GM18867 (cell line): ENCODE data around the gene NFATC3.

Experiments
- ATAC-seq: cut with Tn5 transposase; IDR thresholded peaks from one replicate; pipeline ENCODE4 v1.9.1; 2021; ENCODE audit warnings: mild to moderate bottlenecking, moderate library complexity; ENCODE audit not compliant: unreplicated experiment

NFATC3 gene

GRCh38 chr16:68085259-68086071 lies at the start of gene NFATC3:
Gene NFATC3 (plus strand): TSS chr16:68085370. CDS start chr16:68085682, 312 bp downstream.
- ATAC-seq = peak; percentile 60

- ATAC-seq = no peak
Measured at GRCh38 chr16:68037841-68038597, 47.2 kb upstream of the NFATC3 start.

GRCh38 chr16:68040506-68041288 lies 44.5 kb upstream of the NFATC3 start:
- peak; percentile 81 for ATAC-seq

- ATAC-seq = no peak
Measured at GRCh38 chr16:68041783-68042182, 43.4 kb upstream of the NFATC3 start.

- no peak for ATAC-seq
Measured at GRCh38 chr16:68046106-68046505, 39.1 kb upstream of the NFATC3 start.

- ATAC-seq = no peak
Measured at GRCh38 chr16:68047987-68048386, 37.2 kb upstream of the NFATC3 start.

GRCh38 chr16:68049449-68049848 lies 35.7 kb upstream of the NFATC3 start:
- no peak for ATAC-seq

GRCh38 chr16:68055395-68055794 lies 29.8 kb upstream of the NFATC3 start:
- no peak for ATAC-seq

- no peak for ATAC-seq
Measured at GRCh38 chr16:68059804-68060203, 25.4 kb upstream of the NFATC3 start.

GRCh38 chr16:68061396-68061795 lies 23.8 kb upstream of the NFATC3 start:
- ATAC-seq = no peak

- ATAC-seq = no peak
Measured at GRCh38 chr16:68062910-68063393, 22.2 kb upstream of the NFATC3 start.

GRCh38 chr16:68064791-68065365 lies 20.3 kb upstream of the NFATC3 start:
- ATAC-seq = no peak

- ATAC-seq = no peak
Measured at GRCh38 chr16:68065716-68066305, 19.4 kb upstream of the NFATC3 start.

GRCh38 chr16:68066763-68067162 lies 18.4 kb upstream of the NFATC3 start:
- ATAC-seq = no peak

GRCh38 chr16:68068926-68069325 lies 16.2 kb upstream of the NFATC3 start:
- no peak for ATAC-seq

- ATAC-seq = no peak
Measured at GRCh38 chr16:68069511-68070248, 15.5 kb upstream of the NFATC3 start.

GRCh38 chr16:68070249-68070730 lies 14.9 kb upstream of the NFATC3 start:
- no peak for ATAC-seq

GRCh38 chr16:68070806-68071517 lies 14.2 kb upstream of the NFATC3 start:
- ATAC-seq = no peak

GRCh38 chr16:68071518-68071901 lies 13.7 kb upstream of the NFATC3 start:
- ATAC-seq = no peak
